Loucy (cell line): Measurements from ENCODE around the gene ZNF605.

ENCODE experiments used
- H2AFZ ChIP-seq: fragments of 200-600 bp; sonication (generic); 2 replicates; pipeline ENCODE4 v1.6.0; 2016; ENCODE audit warnings: antibody characterized with exemption, mild to moderate bottlenecking, low read length, moderate library complexity
- H3F3A ChIP-seq: fragments of 200-600 bp; 2 replicates; pipeline ENCODE4 v1.6.0; 2016; ENCODE audit warnings: antibody characterized with exemption, low read depth, mild to moderate bottlenecking
- H3K27me3 ChIP-seq: fragments of 200-600 bp; sonication (generic); 2 replicates; pipeline ENCODE4 v1.6.1; 2014; ENCODE audit warnings: low read length, mild to moderate bottlenecking; ENCODE audit not compliant: insufficient read depth, poor library complexity, severe bottlenecking
- H3K36me3 ChIP-seq: fragments of 200-600 bp; sonication (generic); 2 replicates; pipeline ENCODE4 v1.6.1; 2016; ENCODE audit warnings: low read length; ENCODE audit not compliant: insufficient read depth
- H3K4me1 ChIP-seq: fragments of 200-600 bp; sonication (generic); 2 replicates; pipeline ENCODE4 v1.5.1; 2014; ENCODE audit warnings: low read length, mild to moderate bottlenecking; ENCODE audit not compliant: insufficient read depth, poor library complexity, severe bottlenecking
- H3K4me2 ChIP-seq: fragments of 200-600 bp; sonication (generic); 2 replicates; pipeline ENCODE4 v1.6.0; 2014; ENCODE audit warnings: antibody characterized with exemption, low read length, low read depth, mild to moderate bottlenecking; ENCODE audit not compliant: poor library complexity, severe bottlenecking
- H3K4me3 ChIP-seq: fragments of 200-600 bp; sonication (generic); 2 replicates; pipeline ENCODE4 v1.5.1; 2014; ENCODE audit warnings: low read length, mild to moderate bottlenecking, mixed read lengths; ENCODE audit not compliant: poor library complexity, severe bottlenecking
- H3K79me2 ChIP-seq: fragments of 200-600 bp; sonication (generic); 2 replicates; pipeline ENCODE4 v1.6.1; 2014; ENCODE audit warnings: low read length; ENCODE audit not compliant: insufficient read depth
- H3K9ac ChIP-seq: fragments of 200-600 bp; sonication (generic); 2 replicates; pipeline ENCODE4 v1.6.0; 2014; ENCODE audit warnings: mild to moderate bottlenecking, low read depth, low read length, moderate library complexity; ENCODE audit not compliant: poor library complexity, severe bottlenecking
- H3K9me2 ChIP-seq: fragments of 200-600 bp; sonication (generic); replicated peaks from 2 replicates; pipeline ENCODE4 v1.6.1; 2016; ENCODE audit warnings: low read depth, low read length, mixed read lengths
- H3K9me3 ChIP-seq: fragments of 200-600 bp; sonication (generic); 2 replicates; pipeline ENCODE4 v1.6.1; 2014; ENCODE audit warnings: mild to moderate bottlenecking, antibody characterized with exemption, low read length, low read depth; ENCODE audit not compliant: insufficient read depth
- H4K20me1 ChIP-seq: fragments of 200-600 bp; sonication (generic); 2 replicates; pipeline ENCODE4 v1.6.0; 2014; ENCODE audit warnings: antibody characterized with exemption, low read length, mild to moderate bottlenecking; ENCODE audit not compliant: insufficient read depth, poor library complexity, severe bottlenecking
- EZH2phosphoT487 ChIP-seq: fragments of 200-600 bp; IDR thresholded peaks from 2 replicates; pipeline ENCODE4 v1.6.1; 2018; ENCODE audit warnings: antibody characterized with exemption, mild to moderate bottlenecking, moderate library complexity, borderline replicate concordance
- TF ChIP-seq, protein P1 (sequence below): fragments of 200-600 bp; sonication (generic); conservative IDR thresholded peaks from 2 replicates; pipeline ENCODE4 v1.5.1; 2014; ENCODE audit warnings: mild to moderate bottlenecking, antibody characterized with exemption, low read length

ZNF605 gene

DNA sequence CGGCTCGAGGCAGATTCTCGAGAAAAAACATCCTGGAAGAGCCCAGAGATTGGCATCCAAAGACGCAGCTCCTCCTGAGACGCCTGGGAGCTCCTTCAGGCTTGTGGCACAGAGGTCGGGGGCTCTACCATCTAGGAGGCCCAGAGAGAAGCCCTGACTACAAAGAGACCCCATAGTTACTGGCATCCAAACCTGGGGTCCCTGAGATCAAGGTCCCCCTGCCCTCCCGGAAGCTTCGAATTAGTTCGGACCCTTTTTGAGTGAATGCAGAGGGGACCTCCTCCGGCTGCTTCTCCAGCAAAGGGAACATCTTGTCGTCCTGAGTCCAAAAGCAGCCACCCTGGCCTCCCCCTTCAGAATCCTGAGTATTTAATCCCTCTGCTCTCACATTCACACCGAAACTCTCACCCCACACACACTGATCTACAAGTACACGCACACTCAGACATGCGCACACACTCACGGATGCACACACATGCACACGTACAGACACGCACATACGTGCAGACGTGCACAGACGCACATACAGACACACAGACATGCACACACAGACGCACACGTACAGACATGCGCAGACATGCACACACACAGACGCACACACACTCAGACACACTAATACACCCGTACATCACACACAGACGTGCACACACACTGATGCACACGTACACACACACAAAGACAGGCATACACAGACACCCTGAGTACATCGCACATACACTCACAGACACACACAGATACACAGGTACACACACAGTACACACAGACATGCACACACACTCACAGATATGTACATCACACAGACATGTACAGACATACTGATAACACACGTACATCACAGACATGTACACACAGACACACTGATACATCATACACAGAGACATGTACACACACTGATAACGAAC, 5.9 kb downstream of the ZNF605 start:
- Histone ChIP-seq H2AFZ (no peak overlapping the region), H3K4me3 (no peak overlapping the region), H3K36me3 (0 out of 2 replicates have a peak, but pooled peaks cover 2% of the 10 kb centered on the region), H3K4me1 (peaks cover 8% of the 10 kb centered on the region), H3F3A (peaks cover 3% of the 10 kb centered on the region; the same call in 1 of the 2 replicates), H3K27me3 (no peaks in the 10 kb centered on the region), H4K20me1 (no peaks in the 10 kb centered on the region), H3K9me3 (peaks cover 24% of the 10 kb centered on the region; the same call in 1 of the 2 replicates), H3K9me2 (no peaks in the 10 kb centered on the region), H3K4me2 (no peak overlapping the region), H3K79me2 (peaks cover 10% of the 10 kb centered on the region; the same call in 1 of the 2 replicates), H3K9ac (no peak overlapping the region)
- TF ChIP-seq, protein P1, sequence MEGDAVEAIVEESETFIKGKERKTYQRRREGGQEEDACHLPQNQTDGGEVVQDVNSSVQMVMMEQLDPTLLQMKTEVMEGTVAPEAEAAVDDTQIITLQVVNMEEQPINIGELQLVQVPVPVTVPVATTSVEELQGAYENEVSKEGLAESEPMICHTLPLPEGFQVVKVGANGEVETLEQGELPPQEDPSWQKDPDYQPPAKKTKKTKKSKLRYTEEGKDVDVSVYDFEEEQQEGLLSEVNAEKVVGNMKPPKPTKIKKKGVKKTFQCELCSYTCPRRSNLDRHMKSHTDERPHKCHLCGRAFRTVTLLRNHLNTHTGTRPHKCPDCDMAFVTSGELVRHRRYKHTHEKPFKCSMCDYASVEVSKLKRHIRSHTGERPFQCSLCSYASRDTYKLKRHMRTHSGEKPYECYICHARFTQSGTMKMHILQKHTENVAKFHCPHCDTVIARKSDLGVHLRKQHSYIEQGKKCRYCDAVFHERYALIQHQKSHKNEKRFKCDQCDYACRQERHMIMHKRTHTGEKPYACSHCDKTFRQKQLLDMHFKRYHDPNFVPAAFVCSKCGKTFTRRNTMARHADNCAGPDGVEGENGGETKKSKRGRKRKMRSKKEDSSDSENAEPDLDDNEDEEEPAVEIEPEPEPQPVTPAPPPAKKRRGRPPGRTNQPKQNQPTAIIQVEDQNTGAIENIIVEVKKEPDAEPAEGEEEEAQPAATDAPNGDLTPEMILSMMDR: no peak
- no peak for TF ChIP-seq EZH2phosphoT487

DNA sequence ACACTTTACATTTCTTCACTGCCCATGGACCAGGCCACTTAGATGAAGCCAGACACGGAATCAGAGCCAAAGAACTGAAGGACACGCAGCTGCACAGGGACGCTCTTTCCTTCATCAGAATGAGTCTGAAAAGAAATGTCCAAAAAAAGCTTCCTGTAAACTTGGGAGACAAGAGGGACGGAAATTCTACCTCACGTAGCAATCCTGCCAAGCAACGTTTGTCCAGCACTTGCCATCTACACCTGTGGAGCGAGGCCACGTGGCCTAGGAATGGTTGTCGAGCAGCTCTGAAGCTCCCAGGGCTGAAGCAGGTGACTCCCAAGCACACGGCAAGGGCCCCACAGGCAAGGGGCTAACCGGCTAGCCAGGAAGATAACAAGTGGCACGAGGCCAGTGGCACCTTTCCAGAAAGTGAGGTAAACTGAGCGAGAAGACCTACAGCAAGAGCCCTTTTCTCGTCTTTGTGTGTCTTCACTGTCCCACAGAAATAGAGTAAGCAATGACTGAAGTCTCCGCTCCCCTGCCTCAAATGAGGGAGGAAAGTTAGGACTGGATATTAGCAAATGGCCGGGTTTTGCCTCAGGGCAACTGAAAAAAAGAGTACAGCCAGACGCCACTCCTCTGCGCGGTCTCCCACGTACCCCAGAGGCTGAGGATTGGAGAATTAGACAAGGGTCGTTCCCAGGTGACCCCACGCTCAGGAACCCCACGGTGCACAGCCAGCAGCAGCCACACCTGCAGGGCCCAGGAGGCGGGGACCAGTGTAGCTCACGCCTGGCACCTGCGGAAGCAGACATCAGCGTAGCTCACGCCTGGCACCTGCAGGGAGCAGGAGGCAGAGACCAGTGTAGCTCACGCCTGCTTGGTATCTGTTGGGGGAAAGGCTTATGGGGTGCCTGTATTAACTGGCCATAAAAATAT, 7.7 kb downstream of the ZNF605 start:
- no peak overlapping the region for H3K4me3 ChIP-seq
- H3K27me3 ChIP-seq: no peaks in the 10 kb centered on the region
- no peak overlapping the region for H3K9ac ChIP-seq
- no peak overlapping the region for H3K4me2 ChIP-seq
- H3K36me3 ChIP-seq: peaks cover 15% of the 10 kb centered on the region; the same call in 1 of the 2 replicates
- no peaks in the 10 kb centered on the region for H3F3A ChIP-seq
- TF ChIP-seq, protein P1: no peak
- TF ChIP-seq EZH2phosphoT487: no peak
- peaks cover 30% of the 10 kb centered on the region; the same call in 1 of the 2 replicates for H3K9me3 ChIP-seq
- H2AFZ ChIP-seq: no peak overlapping the region
- no peaks in the 10 kb centered on the region for H4K20me1 ChIP-seq
- no peaks in the 10 kb centered on the region for H3K4me1 ChIP-seq
- no peaks in the 10 kb centered on the region for H3K9me2 ChIP-seq
- H3K79me2 ChIP-seq: peaks cover 4% of the 10 kb centered on the region; the same call in 1 of the 2 replicates

DNA sequence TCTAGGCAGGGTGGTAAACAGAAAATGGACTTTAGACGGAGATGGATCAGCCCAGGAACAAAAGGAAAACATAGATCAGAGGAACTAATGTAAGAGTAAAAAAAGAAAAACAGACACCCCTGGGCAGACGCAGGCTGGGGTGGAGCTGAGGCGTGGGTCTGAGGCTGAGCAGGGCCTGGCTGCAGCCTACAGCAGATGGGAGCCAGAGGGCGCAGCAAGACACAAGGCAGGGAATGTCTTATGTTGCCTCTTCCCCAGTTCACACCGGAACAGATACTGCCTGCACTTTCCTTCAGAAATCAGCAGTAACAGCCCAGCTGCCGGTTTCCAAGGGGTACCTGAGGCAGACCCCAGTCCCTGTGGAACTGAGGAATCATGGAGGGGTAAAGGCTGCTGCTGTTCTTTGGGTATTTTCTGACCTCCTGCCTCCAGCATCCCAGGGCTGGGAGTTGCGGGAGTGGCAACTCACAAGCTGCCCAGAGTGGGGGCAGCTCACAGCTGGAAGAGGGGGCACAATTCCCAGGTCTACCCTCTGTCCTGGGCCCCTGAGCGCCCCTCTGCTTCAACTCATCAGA, 9.8 kb downstream of the ZNF605 start:
- Histone ChIP-seq H3K4me1 (no peaks in the 10 kb centered on the region), H3K79me2 (no peaks in the 10 kb centered on the region), H3K9ac (no peak overlapping the region), H3K9me2 (no peaks in the 10 kb centered on the region), H3K36me3 (peaks cover 31% of the 10 kb centered on the region; the same call in 1 of the 2 replicates), H3K4me3 (no peak overlapping the region), H2AFZ (no peak overlapping the region), H3F3A (no peaks in the 10 kb centered on the region), H4K20me1 (no peaks in the 10 kb centered on the region), H3K9me3 (peaks cover 40% of the 10 kb centered on the region; the same call in 1 of the 2 replicates), H3K4me2 (no peak overlapping the region), H3K27me3 (no peaks in the 10 kb centered on the region)
- TF ChIP-seq, protein P1: no peak
- no peak for TF ChIP-seq EZH2phosphoT487
